Amniotic epithelial cell (primary cell): ENCODE data around the gene TECPR1.

Source experiments
- DNase-seq: peaks from one replicate; pipeline ENCODE4 v3.0.0-alpha.2; 2010; ENCODE audit warnings: low read depth

Gene TECPR1

GRCh38 chr7:98251601-98252424 lies at the start of gene TECPR1:
Gene TECPR1, minus strand, starts transcription at chr7:98252232. Its CDS starts 6,086 bp downstream, at chr7:98246146.
- DNase-seq, result peak; percentile 84

GRCh38 chr7:98300595-98301372 lies 48.8 kb upstream of the TECPR1 start:
- DNase-seq, result no peak

- DNase-seq, result no peak
Measured at GRCh38 chr7:98297626-98298286, 45.7 kb upstream of the TECPR1 start.

- DNase-seq, result no peak
Measured at GRCh38 chr7:98296833-98297232, 44.8 kb upstream of the TECPR1 start.

GRCh38 chr7:98295467-98296192 lies 43.6 kb upstream of the TECPR1 start:
- no peak for DNase-seq

GRCh38 chr7:98294798-98295382 lies 42.9 kb upstream of the TECPR1 start:
- DNase-seq, result no peak

- DNase-seq, result no peak
Measured at GRCh38 chr7:98294326-98294725, 42.3 kb upstream of the TECPR1 start.

GRCh38 chr7:98293746-98294145 lies 41.7 kb upstream of the TECPR1 start:
- DNase-seq, result no peak

- no peak for DNase-seq
Measured at GRCh38 chr7:98293265-98293664, 41.2 kb upstream of the TECPR1 start.

GRCh38 chr7:98291717-98292116 lies 39.7 kb upstream of the TECPR1 start:
- DNase-seq, result no peak

GRCh38 chr7:98289333-98289875 lies 37.4 kb upstream of the TECPR1 start:
- no peak for DNase-seq

- DNase-seq, result no peak
Measured at GRCh38 chr7:98288064-98288823, 36.2 kb upstream of the TECPR1 start.

GRCh38 chr7:98287486-98287959 lies 35.5 kb upstream of the TECPR1 start:
- DNase-seq, result no peak

GRCh38 chr7:98286701-98287485 lies 34.9 kb upstream of the TECPR1 start:
- no peak for DNase-seq

GRCh38 chr7:98286093-98286539 lies 34.1 kb upstream of the TECPR1 start:
- no peak for DNase-seq

- no peak for DNase-seq
Measured at GRCh38 chr7:98285157-98286092, 33.4 kb upstream of the TECPR1 start.

- DNase-seq, result no peak
Measured at GRCh38 chr7:98284335-98285036, 32.5 kb upstream of the TECPR1 start.

- no peak for DNase-seq
Measured at GRCh38 chr7:98283887-98284222, 31.8 kb upstream of the TECPR1 start.
